ENCODE measurements around the gene SESN2.

Gene SESN2

GRCh38 chr1:28259252-28259933 lies at the start of gene SESN2:
Gene SESN2, plus strand, starts transcription at chr1:28259518. Its CDS starts 330 bp downstream, at chr1:28259848.
- DNase-seq = peak; percentile 99

- no peak for DNase-seq
Measured at GRCh38 chr1:28209700-28210099, 49.6 kb upstream of the SESN2 start.

- no peak for DNase-seq
Measured at GRCh38 chr1:28213315-28213714, 46.0 kb upstream of the SESN2 start.

- no peak for DNase-seq
Measured at GRCh38 chr1:28229089-28229488, 30.2 kb upstream of the SESN2 start.

GRCh38 chr1:28229996-28230395 lies 29.3 kb upstream of the SESN2 start:
- no peak for DNase-seq

GRCh38 chr1:28232558-28233263 lies 26.6 kb upstream of the SESN2 start, which contains the start of gene DNAJC8:
Gene DNAJC8, minus strand, starts transcription at chr1:28233029. Its CDS starts 31 bp downstream, at chr1:28232998.
- peak; percentile 95 to 96 for DNase-seq

- DNase-seq = no peak
Measured at GRCh38 chr1:28233264-28233606, 26.1 kb upstream of the SESN2 start.

- DNase-seq = peak; percentile 91 to 93
Measured at GRCh38 chr1:28235755-28236655, 23.3 kb upstream of the SESN2 start, which contains the start of gene ATP5IF1. Gene ATP5IF1, plus strand, starts transcription at chr1:28236124. Its CDS starts 60 bp downstream, at chr1:28236184.

GRCh38 chr1:28236656-28237322 lies 22.5 kb upstream of the SESN2 start:
- DNase-seq = no peak

GRCh38 chr1:28239004-28239403 lies 20.3 kb upstream of the SESN2 start:
- DNase-seq = no peak

GRCh38 chr1:28240024-28240423 lies 19.3 kb upstream of the SESN2 start:
- DNase-seq = no peak

- no peak for DNase-seq
Measured at GRCh38 chr1:28241638-28242241, 17.6 kb upstream of the SESN2 start.

- no peak for DNase-seq
Measured at GRCh38 chr1:28243685-28244311, 15.5 kb upstream of the SESN2 start.

GRCh38 chr1:28244549-28245251 lies 14.6 kb upstream of the SESN2 start:
- DNase-seq = no peak

GRCh38 chr1:28246427-28246832 lies 12.9 kb upstream of the SESN2 start:
- no peak for DNase-seq

- no peak for DNase-seq
Measured at GRCh38 chr1:28247612-28248272, 11.6 kb upstream of the SESN2 start.

- DNase-seq = peak; percentile 74 to 81
Measured at GRCh38 chr1:28248273-28249012, 10.9 kb upstream of the SESN2 start.

- no peak for DNase-seq
Measured at GRCh38 chr1:28249013-28249865, 10.1 kb upstream of the SESN2 start.

- DNase-seq = no peak
Measured at GRCh38 chr1:28249866-28250295, 9.4 kb upstream of the SESN2 start.
